ENCODE data around the gene SPIRE1.

The SPIRE1 gene

DNA sequence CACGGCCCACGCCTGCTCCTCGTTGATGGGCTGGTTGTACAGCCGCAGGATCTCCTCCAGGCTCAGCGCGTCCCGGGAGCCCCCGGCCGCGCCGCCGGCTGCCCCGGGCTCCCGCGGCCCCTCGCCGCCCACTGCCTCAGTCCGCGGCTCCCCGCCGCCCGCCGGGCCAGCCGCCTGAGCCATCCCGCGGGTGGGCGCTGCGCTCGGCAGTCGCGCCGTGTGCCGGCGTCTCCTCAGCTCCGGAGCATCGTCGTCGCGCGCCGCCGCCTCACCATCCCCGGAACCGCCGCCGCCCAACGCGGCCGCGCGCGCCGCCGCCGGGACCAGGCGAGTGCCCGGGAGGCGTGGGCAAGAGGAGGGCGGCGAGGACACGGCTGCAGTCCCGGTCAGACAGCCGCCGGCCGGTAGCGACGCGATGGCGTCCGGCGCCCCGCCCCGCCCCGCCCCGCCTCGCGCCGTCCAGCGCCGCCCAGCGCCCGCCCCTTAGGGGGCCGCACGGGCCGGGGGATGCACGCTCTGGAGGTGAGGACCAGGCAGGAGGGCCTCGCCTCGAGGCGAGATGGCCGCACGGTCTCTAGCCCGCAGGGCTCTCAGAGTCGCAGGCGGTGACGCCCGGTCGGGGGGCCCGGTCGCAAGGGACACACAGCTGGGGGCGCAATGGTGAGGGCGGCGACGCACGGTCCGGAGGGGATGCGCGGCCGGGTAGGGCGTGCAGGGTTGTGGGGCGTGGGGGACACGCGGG is at the start of gene SPIRE1:
Gene SPIRE1 (minus strand): TSS at position 424 of the 742 bp plus-strand sequence. CDS start 241 bp downstream, at position 183.
- Histone ChIP-seq H3K9me3 (ENCODE audit: control insufficient read depth, insufficient read depth, low read depth, low read length) (no peaks in the 10 kb centered on the region), H3K27me3 (ENCODE audit: control insufficient read depth, insufficient read depth, low read length) (peaks cover 14% of the 10 kb centered on the region), H3K27ac (ENCODE audit: low read depth, low read length) (no peak within 1 kb of the TSS; the same call in 1 of the 2 replicates), H3K4me1 (ENCODE audit: control insufficient read depth, insufficient read depth, low read length) (peaks cover 18% of the 10 kb centered on the region), H3K9ac (ENCODE audit: low read length) (peak within 1 kb of the TSS; percentile 70), H3K4me3 (ENCODE audit: low read depth, low read length) (peak within 1 kb of the TSS; percentile 66), H3K36me3 (ENCODE audit: control insufficient read depth, insufficient read depth, low read length) (peaks cover 4% of the 10 kb centered on the region; the same call in 1 of the 2 replicates)

DNA sequence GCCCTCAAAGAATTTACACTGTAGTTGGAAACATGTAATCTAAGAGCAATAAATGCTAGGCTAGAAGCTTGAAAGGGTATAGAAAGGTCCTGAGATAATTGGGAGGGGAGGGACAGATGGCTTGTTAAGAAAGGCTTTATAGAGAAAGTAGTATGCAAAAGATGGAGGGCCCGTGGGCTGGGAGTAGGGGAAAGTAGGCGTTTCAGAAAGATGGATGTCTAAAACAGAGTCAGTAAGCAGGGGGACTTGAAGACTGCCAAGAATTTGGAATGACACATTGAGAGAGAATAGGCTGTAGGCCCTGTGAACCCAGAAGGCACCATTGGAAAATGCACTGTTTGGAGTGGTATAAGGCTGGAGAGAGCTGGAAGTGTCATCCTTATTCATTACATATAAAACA is 45.8 kb upstream of the SPIRE1 start:
- Histone ChIP-seq H3K27me3 (ENCODE audit: control insufficient read depth, insufficient read depth, low read length) (no peaks in the 10 kb centered on the region), H3K9me3 (ENCODE audit: control insufficient read depth, insufficient read depth, low read depth, low read length) (no peaks in the 10 kb centered on the region), H3K4me1 (ENCODE audit: control insufficient read depth, insufficient read depth, low read length) (peaks cover 12% of the 10 kb centered on the region), H3K27ac (ENCODE audit: low read depth, low read length) (peak overlapping the region; percentile 100; the same call in 1 of the 2 replicates), H3K9ac (ENCODE audit: low read length) (peak overlapping the region; percentile 99), H3K36me3 (ENCODE audit: control insufficient read depth, insufficient read depth, low read length) (peaks cover 38% of the 10 kb centered on the region), H3K4me3 (ENCODE audit: low read depth, low read length) (peak overlapping the region; percentile 85)

DNA sequence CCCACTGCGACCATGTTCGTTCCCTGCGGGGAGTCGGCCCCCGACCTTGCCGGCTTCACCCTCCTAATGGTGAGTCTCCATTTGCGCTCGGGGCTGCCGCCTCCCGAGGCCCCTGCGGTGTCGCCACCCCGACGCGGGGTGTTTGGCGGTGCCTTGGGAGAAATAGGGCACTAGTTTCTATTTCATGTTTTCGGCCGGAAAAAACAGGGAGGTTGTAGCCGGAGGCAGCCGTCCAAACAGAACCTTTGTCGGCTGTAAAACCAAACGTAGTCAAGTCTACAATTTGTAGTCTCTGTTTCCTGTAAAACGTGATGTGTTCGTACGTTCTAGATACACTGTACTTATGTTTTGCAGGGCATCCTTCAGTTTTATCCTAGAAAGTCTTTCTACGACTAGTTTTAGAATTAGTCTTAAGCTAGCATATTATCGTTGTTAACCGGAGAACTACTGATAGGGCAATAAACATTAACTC is 45.2 kb upstream of the SPIRE1 start:
- no peaks in the 10 kb centered on the region for H3K9me3 ChIP-seq (ENCODE audit: control insufficient read depth, insufficient read depth, low read depth, low read length)
- H3K4me3 ChIP-seq (ENCODE audit: low read depth, low read length) = peak overlapping the region; percentile 85
- peaks cover 12% of the 10 kb centered on the region for H3K4me1 ChIP-seq (ENCODE audit: control insufficient read depth, insufficient read depth, low read length)
- no peaks in the 10 kb centered on the region for H3K27me3 ChIP-seq (ENCODE audit: control insufficient read depth, insufficient read depth, low read length)
- H3K36me3 ChIP-seq (ENCODE audit: control insufficient read depth, insufficient read depth, low read length) = peaks cover 42% of the 10 kb centered on the region
- peak overlapping the region; percentile 99 for H3K9ac ChIP-seq (ENCODE audit: low read length)
- peak overlapping the region; percentile 100 for H3K27ac ChIP-seq (ENCODE audit: low read depth, low read length)

DNA sequence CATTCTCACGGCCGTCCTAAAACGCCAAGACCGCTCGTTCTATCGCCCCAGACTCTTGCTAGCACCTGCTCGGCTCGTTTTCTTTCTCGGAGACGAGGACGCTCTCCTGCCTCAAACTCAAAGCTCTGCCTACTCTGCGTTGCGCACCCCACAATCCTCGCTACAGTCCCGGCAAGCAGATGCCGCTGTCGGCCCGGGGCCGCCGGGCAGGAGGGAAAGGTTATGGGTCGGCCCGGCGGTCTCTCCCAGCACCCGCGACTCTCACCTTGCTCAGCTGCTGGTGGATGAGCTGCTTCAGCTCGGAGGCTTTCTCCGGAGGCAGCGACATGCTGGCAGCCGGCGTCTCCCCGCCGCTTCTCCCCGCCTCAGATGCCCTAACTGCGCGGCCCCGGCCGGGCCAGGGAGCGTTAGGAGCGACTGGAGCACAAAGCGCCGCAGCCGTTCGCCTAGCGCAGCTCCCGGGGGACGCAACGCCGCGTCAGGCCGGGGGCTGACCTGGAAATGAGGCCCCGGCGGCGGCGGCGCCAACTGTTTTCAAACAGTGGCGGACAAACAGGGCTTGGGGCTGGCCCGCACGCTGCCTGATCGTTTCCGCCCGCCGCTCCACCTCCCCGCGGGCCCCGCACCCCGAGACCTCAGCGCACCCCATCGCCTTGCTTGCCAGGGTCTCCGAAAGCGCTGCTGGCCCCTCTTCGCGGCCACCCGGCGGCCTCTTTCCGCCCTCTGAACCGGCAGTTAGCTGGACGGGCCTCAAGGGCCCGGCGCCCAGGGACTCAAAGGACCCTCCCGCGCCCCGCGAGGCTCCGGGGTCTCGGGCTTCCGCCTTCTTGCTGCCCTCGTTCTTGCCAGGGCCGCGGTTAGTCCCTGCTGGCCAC is 44.6 kb upstream of the SPIRE1 start, which contains the start of the genes CEP76 and PSMG2:
Gene CEP76 (minus strand): TSS at position 503 of the 875 bp plus-strand sequence. CDS start 175 bp downstream, at position 328.
Gene PSMG2 (plus strand): TSS at position 822 of the 875 bp plus-strand sequence. CDS start 66 bp downstream, outside the sequence.
- Histone ChIP-seq H3K9me3 (ENCODE audit: control insufficient read depth, insufficient read depth, low read depth, low read length) (no peaks in the 10 kb centered on the region), H3K27me3 (ENCODE audit: control insufficient read depth, insufficient read depth, low read length) (no peaks in the 10 kb centered on the region), H3K4me1 (ENCODE audit: control insufficient read depth, insufficient read depth, low read length) (peaks cover 12% of the 10 kb centered on the region), H3K36me3 (ENCODE audit: control insufficient read depth, insufficient read depth, low read length) (peaks cover 41% of the 10 kb centered on the region), H3K9ac (ENCODE audit: low read length) (peak within 1 kb of the TSS; percentile 99), H3K4me3 (ENCODE audit: low read depth, low read length) (peak within 1 kb of the TSS; percentile 85), H3K27ac (ENCODE audit: low read depth, low read length) (peak within 1 kb of the TSS; percentile 100)

DNA sequence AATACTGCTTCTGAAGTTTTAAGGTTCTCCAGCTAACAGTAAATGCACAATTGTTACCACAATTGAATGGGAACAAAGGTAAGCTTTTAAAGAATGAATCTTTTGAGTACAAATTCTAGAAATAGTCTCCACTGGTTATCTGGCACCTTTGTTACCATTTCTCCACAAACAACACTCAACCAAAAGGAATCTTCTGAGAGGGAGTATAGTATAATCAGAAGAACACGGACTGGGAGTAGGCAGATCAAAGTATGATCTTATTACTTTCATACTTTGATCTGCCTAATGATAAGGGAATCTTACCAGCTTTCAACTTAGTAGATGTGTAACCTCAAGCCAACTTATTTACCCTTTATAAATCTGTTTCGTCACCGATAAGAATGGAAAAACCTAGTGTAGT is 43.3 kb upstream of the SPIRE1 start:
- peak overlapping the region; percentile 44 for H3K9ac ChIP-seq (ENCODE audit: low read length)
- no peaks in the 10 kb centered on the region for H3K27me3 ChIP-seq (ENCODE audit: control insufficient read depth, insufficient read depth, low read length)
- H3K27ac ChIP-seq (ENCODE audit: low read depth, low read length) = no peak overlapping the region
- peak overlapping the region; percentile 85 for H3K4me3 ChIP-seq (ENCODE audit: low read depth, low read length)
- H3K9me3 ChIP-seq (ENCODE audit: control insufficient read depth, insufficient read depth, low read depth, low read length) = no peaks in the 10 kb centered on the region
- peaks cover 12% of the 10 kb centered on the region for H3K4me1 ChIP-seq (ENCODE audit: control insufficient read depth, insufficient read depth, low read length)
- H3K36me3 ChIP-seq (ENCODE audit: control insufficient read depth, insufficient read depth, low read length) = peaks cover 40% of the 10 kb centered on the region

DNA sequence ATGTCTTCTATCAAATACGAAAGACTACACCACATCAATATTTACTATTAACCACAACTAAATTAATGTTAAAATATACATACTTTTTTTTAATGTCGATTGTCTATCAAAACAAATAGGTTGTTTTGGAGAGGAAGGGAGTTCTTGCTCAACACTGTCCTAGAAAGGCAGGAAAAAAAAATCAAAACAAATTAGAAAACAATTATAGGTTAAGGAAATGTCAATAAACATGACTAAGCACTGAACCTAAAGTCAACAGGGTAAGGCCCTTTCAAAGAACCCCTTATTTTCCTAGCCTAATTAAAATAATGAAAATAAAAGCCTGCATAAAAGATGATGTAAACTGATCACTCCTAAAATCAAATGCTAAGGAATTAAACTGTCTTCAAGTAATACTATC is 41.8 kb upstream of the SPIRE1 start:
- peaks cover 12% of the 10 kb centered on the region for H3K4me1 ChIP-seq (ENCODE audit: control insufficient read depth, insufficient read depth, low read length)
- peaks cover 47% of the 10 kb centered on the region for H3K36me3 ChIP-seq (ENCODE audit: control insufficient read depth, insufficient read depth, low read length)
- no peaks in the 10 kb centered on the region for H3K27me3 ChIP-seq (ENCODE audit: control insufficient read depth, insufficient read depth, low read length)
- no peaks in the 10 kb centered on the region for H3K9me3 ChIP-seq (ENCODE audit: control insufficient read depth, insufficient read depth, low read depth, low read length)
- H3K27ac ChIP-seq (ENCODE audit: low read depth, low read length) = no peak overlapping the region
- no peak overlapping the region for H3K4me3 ChIP-seq (ENCODE audit: low read depth, low read length)
- H3K9ac ChIP-seq (ENCODE audit: low read length) = no peak overlapping the region

DNA sequence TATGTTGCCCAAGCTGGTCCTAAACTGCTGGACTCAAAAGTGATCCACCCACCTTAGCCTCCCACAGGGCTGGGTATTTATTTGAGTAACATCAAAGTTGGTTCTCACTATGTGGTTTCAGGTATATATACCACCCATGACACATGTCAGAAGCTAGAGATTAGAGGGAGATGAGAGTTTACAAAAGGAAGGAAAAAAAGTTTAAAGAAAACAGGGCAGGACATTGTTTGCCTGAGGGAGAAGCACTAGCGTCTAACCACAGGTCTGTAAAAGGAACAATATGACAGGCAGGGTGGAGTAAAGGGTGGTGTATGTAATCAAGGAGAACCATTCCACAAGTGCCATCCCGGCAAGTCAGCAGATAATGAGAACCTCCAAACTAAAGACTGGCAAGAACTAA is 36.1 kb upstream of the SPIRE1 start:
- Histone ChIP-seq H3K27ac (ENCODE audit: low read depth, low read length) (no peak overlapping the region), H3K36me3 (ENCODE audit: control insufficient read depth, insufficient read depth, low read length) (peaks cover 53% of the 10 kb centered on the region)

DNA sequence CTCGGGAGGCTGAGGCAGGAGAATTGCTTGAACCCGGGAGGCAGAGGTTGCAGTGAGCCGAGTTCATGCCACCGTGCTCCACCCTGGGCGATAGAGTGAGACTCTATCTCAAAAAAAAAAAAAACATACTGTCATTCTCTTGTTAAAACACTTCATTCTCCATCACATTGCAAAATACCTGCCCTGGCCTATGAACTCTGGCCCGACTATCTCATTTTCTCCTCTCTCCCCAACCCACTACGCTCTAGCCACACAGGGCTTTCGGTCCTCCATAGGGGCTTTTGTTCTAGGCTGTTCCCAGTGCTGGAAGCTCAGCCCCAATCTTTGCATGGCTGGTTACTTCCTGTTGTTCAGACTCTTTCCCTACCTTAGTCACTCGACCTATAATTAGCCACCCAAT is 34.3 kb upstream of the SPIRE1 start:
- Histone ChIP-seq H3K9me3 (ENCODE audit: control insufficient read depth, insufficient read depth, low read depth, low read length) (no peaks in the 10 kb centered on the region), H3K9ac (ENCODE audit: low read length) (no peak overlapping the region), H3K4me3 (ENCODE audit: low read depth, low read length) (no peak overlapping the region), H3K27ac (ENCODE audit: low read depth, low read length) (no peak overlapping the region), H3K4me1 (ENCODE audit: control insufficient read depth, insufficient read depth, low read length) (no peaks in the 10 kb centered on the region), H3K27me3 (ENCODE audit: control insufficient read depth, insufficient read depth, low read length) (no peaks in the 10 kb centered on the region), H3K36me3 (ENCODE audit: control insufficient read depth, insufficient read depth, low read length) (peaks cover 37% of the 10 kb centered on the region)

More for the DNA sequence above, 36.1 kb upstream of the SPIRE1 start:
- no peaks in the 10 kb centered on the region for H3K4me1 ChIP-seq (ENCODE audit: control insufficient read depth, insufficient read depth, low read length)
- no peak overlapping the region for H3K9ac ChIP-seq (ENCODE audit: low read length)
- no peaks in the 10 kb centered on the region for H3K9me3 ChIP-seq (ENCODE audit: control insufficient read depth, insufficient read depth, low read depth, low read length)
- H3K27me3 ChIP-seq (ENCODE audit: control insufficient read depth, insufficient read depth, low read length) = no peaks in the 10 kb centered on the region
- H3K4me3 ChIP-seq (ENCODE audit: low read depth, low read length) = no peak overlapping the region

DNA sequence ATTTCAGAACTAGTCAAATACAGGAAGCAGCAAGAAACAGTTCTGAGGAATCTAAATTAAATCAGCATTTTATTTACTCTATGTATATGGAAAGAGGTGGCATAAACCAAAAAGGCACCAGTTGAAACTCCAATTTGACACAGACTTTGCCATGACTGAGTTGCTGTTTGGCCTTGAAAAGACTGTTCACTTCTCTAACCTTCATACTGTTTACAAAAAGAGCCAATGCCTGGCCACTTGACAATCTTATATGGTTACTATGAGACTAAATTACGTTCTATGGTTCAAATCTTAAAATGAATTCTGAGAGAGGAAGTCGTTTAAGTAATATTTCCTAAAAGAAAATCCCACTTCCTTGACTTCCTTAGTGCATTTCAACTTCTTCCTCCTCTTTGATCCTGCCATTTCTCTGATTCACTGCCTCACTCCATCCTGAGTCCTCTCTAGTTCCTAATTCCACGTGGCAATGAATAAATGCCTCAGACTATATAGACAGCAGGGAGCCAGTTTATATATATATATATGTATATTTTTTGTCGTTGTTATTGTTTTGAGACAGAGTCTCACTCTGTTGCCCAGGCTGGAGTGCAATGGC is 31.4 kb upstream of the SPIRE1 start:
- Histone ChIP-seq H3K36me3 (ENCODE audit: control insufficient read depth, insufficient read depth, low read length) (peaks cover 37% of the 10 kb centered on the region), H3K27ac (ENCODE audit: low read depth, low read length) (no peak overlapping the region), H3K9me3 (ENCODE audit: control insufficient read depth, insufficient read depth, low read depth, low read length) (no peaks in the 10 kb centered on the region), H3K4me3 (ENCODE audit: low read depth, low read length) (no peak overlapping the region), H3K4me1 (ENCODE audit: control insufficient read depth, insufficient read depth, low read length) (no peaks in the 10 kb centered on the region), H3K27me3 (ENCODE audit: control insufficient read depth, insufficient read depth, low read length) (no peaks in the 10 kb centered on the region), H3K9ac (ENCODE audit: low read length) (no peak overlapping the region)

DNA sequence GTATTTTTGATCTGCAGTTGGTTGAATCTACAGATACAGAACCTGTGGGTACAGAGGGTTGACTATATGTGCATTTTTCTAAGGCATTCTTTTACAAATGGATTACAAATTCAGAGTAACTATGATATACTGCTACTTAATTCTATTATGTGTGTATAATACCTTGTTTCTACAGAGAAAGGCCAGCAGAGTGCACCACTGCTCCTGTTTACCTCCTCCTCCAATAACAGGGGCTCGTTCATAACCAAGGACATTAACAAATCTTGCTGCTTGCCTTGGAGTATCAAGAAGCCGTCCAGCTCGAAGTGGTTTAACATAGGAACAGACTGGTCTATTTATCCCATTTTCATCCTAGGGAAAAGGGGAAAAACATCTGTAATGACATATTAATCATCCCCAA is 28.2 kb upstream of the SPIRE1 start:
- Histone ChIP-seq H3K4me3 (ENCODE audit: low read depth, low read length) (no peak overlapping the region), H3K27me3 (ENCODE audit: control insufficient read depth, insufficient read depth, low read length) (no peaks in the 10 kb centered on the region), H3K36me3 (ENCODE audit: control insufficient read depth, insufficient read depth, low read length) (peaks cover 28% of the 10 kb centered on the region), H3K27ac (ENCODE audit: low read depth, low read length) (no peak overlapping the region), H3K9ac (ENCODE audit: low read length) (no peak overlapping the region), H3K9me3 (ENCODE audit: control insufficient read depth, insufficient read depth, low read depth, low read length) (no peaks in the 10 kb centered on the region), H3K4me1 (ENCODE audit: control insufficient read depth, insufficient read depth, low read length) (no peaks in the 10 kb centered on the region)

Measured in HUES6 (cell line).